ENCODE measurements around the gene CACNA1S.

CACNA1S gene

DNA sequence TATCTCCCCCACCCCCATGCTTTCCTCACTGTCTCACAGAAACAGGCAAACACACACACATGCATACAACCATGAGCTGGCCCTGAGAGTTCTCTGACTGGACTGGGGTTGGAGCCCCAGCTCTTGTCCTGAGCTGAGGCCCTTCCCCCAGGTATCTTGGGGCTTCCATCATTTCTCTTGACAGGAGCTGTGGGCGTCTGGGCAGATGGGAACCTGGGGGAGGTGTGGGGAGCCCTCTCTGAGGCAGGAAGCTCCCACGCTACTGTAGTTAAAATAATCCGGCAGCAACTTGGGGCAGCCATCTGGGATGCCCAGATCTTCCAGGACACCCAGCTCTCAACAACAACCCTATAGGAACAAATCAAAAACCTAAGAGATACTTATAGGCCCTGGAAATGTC is 86.0 kb downstream of the CACNA1S start:
- Histone ChIP-seq H3K36me3 (no peaks in the 10 kb centered on the region), H3K9ac (peak overlapping the region in 10 of 11 experiments; percentile 17 to 84 (median 70); a peak in 19 of 22 replicates), H4K20me1 (peaks cover 0 to 20% (median 0%) of the 10 kb centered on the region in 11 experiments; a peak in 8 of 22 replicates), H3K4me2 (peak overlapping the region; percentile 84 to 100 (median 96)), H3K27ac (peak overlapping the region in 9 of 11 experiments; percentile 68 to 92 (median 87); a peak in 19 of 22 replicates), H3K4me1 (peaks cover 72 to 81% (median 76%) of the 10 kb centered on the region in 10 experiments), H3K4me3 (peak overlapping the region in 8 of 10 experiments; percentile 34 to 56 (median 49); a peak in 14 of 20 replicates), H3K27me3 (no peaks in the 10 kb centered on the region), H3K9me3 (replicated peaks in 1 of 11) (no peaks in the 10 kb centered on the region)
- no peak for TF ChIP-seq Cebpa-rat (IDR thresholded peaks at IDR 0.05)

DNA sequence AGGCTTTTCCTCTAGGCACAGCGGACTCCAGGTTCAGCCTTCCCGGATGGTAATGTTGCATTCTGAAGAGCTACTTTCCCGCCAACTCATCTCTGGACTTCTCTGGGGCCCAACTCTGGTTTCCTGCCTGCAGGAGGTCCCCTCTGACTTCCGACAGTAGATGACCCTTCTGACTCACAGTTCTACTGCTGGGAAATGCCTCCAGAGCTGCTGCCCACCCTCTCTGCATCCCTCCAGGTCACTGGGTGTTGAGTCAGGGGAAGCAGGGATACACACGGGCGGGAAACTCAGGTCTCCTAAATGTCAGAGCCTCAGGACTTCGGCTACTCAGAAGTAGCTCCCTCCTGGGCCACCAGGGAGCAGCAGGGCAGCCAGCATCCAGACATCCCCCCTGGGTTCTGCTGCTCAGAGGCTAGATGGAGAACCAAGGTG is 86.6 kb downstream of the CACNA1S start:
- Histone ChIP-seq H3K27me3 (no peaks in the 10 kb centered on the region), H3K9me3 (replicated peaks in 1 of 11) (no peaks in the 10 kb centered on the region), H3K36me3 (no peaks in the 10 kb centered on the region), H3K27ac (peak overlapping the region in 9 of 11 experiments; percentile 68 to 92 (median 87); a peak in 18 of 22 replicates), H3K4me1 (peaks cover 78 to 86% (median 82%) of the 10 kb centered on the region in 10 experiments), H3K9ac (peak overlapping the region in 10 of 11 experiments; percentile 17 to 84 (median 70); a peak in 17 of 22 replicates), H3K4me3 (peak overlapping the region in 8 of 10 experiments; percentile 4 to 56 (median 49); a peak in 12 of 20 replicates), H4K20me1 (peaks cover 0 to 20% (median 0%) of the 10 kb centered on the region in 11 experiments; a peak in 8 of 22 replicates), H3K4me2 (peak overlapping the region; percentile 84 to 100 (median 96))
- TF ChIP-seq Cebpa-rat (IDR thresholded peaks at IDR 0.05), result no peak

DNA sequence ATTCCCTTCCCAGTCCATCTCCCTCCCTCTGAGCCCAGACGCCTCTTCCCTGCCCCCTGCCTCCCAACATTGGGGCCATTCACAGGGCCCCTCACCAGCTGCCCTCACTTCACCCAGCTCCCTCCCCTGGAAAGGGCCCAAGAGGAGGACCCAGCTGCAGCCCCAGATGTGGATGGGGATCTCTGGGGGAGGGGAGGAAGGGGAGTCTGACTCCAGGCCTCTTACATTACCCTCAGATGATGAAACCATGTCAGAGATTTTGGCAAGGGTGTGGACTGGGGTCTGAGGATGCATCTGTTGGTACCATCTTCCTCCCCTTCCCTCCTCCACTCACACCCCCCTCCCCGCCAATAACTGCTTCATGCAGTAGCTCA is 87.6 kb downstream of the CACNA1S start:
- peaks cover 0 to 20% (median 0%) of the 10 kb centered on the region in 11 experiments; a peak in 8 of 22 replicates for H4K20me1 ChIP-seq
- no peaks in the 10 kb centered on the region for H3K27me3 ChIP-seq
- H3K4me1 ChIP-seq, result peaks cover 86 to 94% (median 91%) of the 10 kb centered on the region in 10 experiments
- H3K9me3 ChIP-seq (replicated peaks in 1 of 11), result no peaks in the 10 kb centered on the region
- H3K4me2 ChIP-seq, result peak overlapping the region; percentile 68 to 100 (median 96)
- H3K27ac ChIP-seq, result peak overlapping the region in 8 of 11 experiments; percentile 74 to 92 (median 88); a peak in 17 of 22 replicates
- TF ChIP-seq Cebpa-rat (IDR thresholded peaks at IDR 0.05), result peak in 5 of 11 experiments; percentile 28 to 70 (median 50); a peak in 6 of 22 replicates
- no peaks in the 10 kb centered on the region for H3K36me3 ChIP-seq
- peak overlapping the region in 9 of 11 experiments; percentile 15 to 84 (median 72); a peak in 17 of 22 replicates for H3K9ac ChIP-seq
- H3K4me3 ChIP-seq, result peak overlapping the region in 7 of 10 experiments; percentile 33 to 56 (median 50); a peak in 14 of 20 replicates

DNA sequence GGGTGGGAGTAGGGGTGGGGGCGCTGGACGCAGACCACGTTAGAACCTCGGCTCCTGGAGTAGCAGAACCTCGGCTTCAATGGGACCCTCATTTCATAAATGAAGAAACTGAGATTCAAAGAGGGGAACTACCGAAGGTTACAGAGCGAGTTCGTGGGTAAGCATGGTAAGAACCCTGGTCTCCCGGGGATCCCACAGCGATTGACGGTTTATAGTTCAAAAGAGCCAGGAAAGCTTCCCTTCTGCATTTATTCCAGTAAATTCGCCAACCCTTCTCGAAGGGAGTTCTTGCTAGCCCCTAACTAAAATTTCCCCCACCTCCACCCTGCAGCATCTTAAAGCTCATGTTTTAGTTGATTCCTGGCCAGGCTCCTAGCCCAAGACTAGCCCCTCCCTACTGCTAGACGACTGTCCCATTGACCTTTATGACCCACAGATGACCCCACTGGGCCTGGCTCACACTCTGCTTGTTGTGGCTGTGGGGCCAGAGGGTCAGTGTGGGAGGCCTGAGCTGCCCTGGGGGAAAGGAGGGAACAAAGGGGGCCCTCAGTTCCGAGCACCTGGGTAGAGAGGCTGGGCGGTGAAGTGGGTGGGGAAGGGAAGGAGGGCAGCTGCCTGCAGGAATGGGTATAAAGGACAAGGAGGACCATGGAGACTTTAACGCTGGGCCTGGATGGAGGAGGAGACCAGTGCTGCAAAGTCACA is 88.2 kb downstream of the CACNA1S start:
- Histone ChIP-seq H3K27ac (peak overlapping the region in 9 of 11 experiments; percentile 11 to 92 (median 87); a peak in 17 of 22 replicates), H3K4me1 (peaks cover 86 to 94% (median 91%) of the 10 kb centered on the region in 10 experiments), H3K36me3 (no peaks in the 10 kb centered on the region), H3K4me2 (peak overlapping the region; percentile 68 to 100 (median 96)), H3K4me3 (peak overlapping the region in 7 of 10 experiments; percentile 33 to 56 (median 50); a peak in 15 of 20 replicates), H3K9me3 (replicated peaks in 1 of 11) (no peaks in the 10 kb centered on the region), H4K20me1 (peaks cover 0 to 20% (median 0%) of the 10 kb centered on the region in 11 experiments; a peak in 8 of 22 replicates), H3K27me3 (no peaks in the 10 kb centered on the region), H3K9ac (peak overlapping the region in 9 of 11 experiments; percentile 15 to 84 (median 68); a peak in 17 of 22 replicates)
- TF ChIP-seq Cebpa-rat (IDR thresholded peaks at IDR 0.05), result no peak

DNA sequence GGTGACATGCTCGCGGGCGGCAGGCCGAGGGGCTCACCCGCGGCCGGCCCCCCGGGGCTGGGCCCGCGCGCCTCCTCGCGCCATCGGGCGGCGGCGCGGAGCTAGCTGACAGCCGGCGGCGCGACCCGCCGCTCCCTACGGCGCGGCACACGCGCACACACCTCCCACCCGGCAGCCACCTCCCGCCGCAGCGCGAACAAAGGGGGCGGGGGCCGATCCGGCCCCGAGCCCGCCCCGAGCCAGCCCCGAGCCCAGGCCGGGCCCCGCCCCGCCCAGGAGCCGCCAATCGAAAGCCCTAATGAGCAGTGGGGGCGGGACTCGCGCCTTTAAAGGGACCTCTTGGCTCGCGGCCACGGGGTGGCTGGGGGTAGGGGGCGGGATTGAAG is 88.7 kb downstream of the CACNA1S start, which contains the start of gene KIF21B:
Gene KIF21B (minus strand): TSS at position 198 of the 386 bp plus-strand sequence. CDS start 331 bp downstream, outside the sequence.
- Histone ChIP-seq H3K36me3 (peaks cover 0 to under 1% (median 0%) of the 10 kb centered on the region in 11 experiments; a peak in 2 of 22 replicates), H3K27me3 (no peaks in the 10 kb centered on the region), H3K9me3 (replicated peaks in 1 of 11) (no peaks in the 10 kb centered on the region), H3K9ac (peak within 1 kb of the TSS; percentile 83 to 95 (median 91)), H3K4me2 (peak within 1 kb of the TSS; percentile 92 to 100 (median 99)), H3K27ac (peak within 1 kb of the TSS; percentile 56 to 97 (median 92); a peak in 21 of 22 replicates), H4K20me1 (peaks cover 0 to 20% (median 1%) of the 10 kb centered on the region in 11 experiments; a peak in 8 of 22 replicates), H3K4me3 (peak within 1 kb of the TSS; percentile 75 to 93 (median 85)), H3K4me1 (peaks cover 86 to 94% (median 91%) of the 10 kb centered on the region in 10 experiments)
- TF ChIP-seq Cebpa-rat (IDR thresholded peaks at IDR 0.05), result no peak

DNA sequence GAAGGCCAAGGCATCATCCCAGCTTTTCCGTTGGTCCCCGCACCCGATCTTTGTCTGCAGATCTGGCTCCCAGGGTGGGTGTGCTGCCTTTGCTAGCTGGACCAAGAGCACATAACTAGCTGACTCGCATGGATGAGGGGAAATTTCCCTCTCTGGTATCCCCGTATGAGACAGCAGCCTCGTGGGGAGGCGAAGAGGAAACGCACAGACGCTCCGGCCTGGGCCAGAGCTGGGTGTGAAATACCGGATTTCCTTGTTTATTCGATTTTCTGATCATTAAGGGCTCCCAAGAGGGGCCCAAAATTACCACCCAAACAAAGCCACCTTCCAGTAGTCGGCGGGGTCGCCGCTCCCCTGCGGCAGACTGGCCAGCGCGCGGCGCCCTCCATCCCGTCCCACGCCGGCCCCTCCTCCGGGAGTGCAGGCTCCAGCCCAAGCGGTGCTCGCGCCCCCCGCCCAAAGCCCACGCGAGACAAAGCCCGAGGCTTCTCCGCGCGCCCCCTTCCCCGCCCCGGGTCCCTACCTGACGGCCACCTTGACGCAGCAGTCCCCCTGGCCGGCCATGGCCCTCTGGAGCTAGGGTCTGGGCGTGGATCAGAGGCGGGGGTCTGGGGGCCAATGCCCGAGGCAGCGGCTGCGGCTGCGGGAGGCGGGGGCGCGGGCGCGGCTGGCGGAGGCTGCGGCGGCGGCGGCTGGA is 89.3 kb downstream of the CACNA1S start:
- H3K27ac ChIP-seq, result peak overlapping the region; percentile 56 to 97 (median 92); a peak in 21 of 22 replicates
- peak overlapping the region; percentile 92 to 100 (median 99) for H3K4me2 ChIP-seq
- peaks cover 0 to 6% (median 0%) of the 10 kb centered on the region in 11 experiments; a peak in 3 of 22 replicates for H3K36me3 ChIP-seq
- H4K20me1 ChIP-seq, result peaks cover 0 to 21% (median 6%) of the 10 kb centered on the region in 11 experiments; a peak in 12 of 22 replicates
- peak overlapping the region; percentile 75 to 93 (median 85) for H3K4me3 ChIP-seq
- no peak for TF ChIP-seq Cebpa-rat (IDR thresholded peaks at IDR 0.05)
- no peaks in the 10 kb centered on the region for H3K27me3 ChIP-seq
- peak overlapping the region; percentile 83 to 95 (median 91) for H3K9ac ChIP-seq
- H3K9me3 ChIP-seq (replicated peaks in 1 of 11), result no peaks in the 10 kb centered on the region
- peaks cover 86 to 94% (median 91%) of the 10 kb centered on the region in 10 experiments for H3K4me1 ChIP-seq

DNA sequence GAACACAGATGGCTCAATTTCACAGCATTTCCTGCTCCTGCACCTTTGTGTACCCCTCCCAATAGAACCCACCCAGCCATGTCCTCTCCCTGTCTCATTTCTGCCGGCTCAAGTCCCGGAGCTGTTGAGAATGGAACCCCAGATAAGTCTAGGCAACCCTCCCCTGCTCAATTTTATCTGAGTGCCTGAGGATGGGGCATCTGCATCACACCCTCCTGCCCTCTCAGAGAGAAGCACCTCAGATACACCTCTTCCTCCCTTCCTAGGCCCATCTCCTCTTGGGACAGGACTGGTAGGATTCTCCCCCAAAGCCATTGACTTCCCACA is 89.8 kb downstream of the CACNA1S start:
- Histone ChIP-seq H3K9ac (peak overlapping the region; percentile 83 to 95 (median 91)), H4K20me1 (peaks cover 0 to 27% (median 9%) of the 10 kb centered on the region in 11 experiments; a peak in 15 of 22 replicates), H3K27me3 (no peaks in the 10 kb centered on the region), H3K9me3 (replicated peaks in 1 of 11) (no peaks in the 10 kb centered on the region), H3K36me3 (peaks cover 0 to 6% (median 0%) of the 10 kb centered on the region in 11 experiments; a peak in 3 of 22 replicates), H3K4me2 (peak overlapping the region; percentile 92 to 100 (median 99)), H3K4me1 (peaks cover 86 to 94% (median 91%) of the 10 kb centered on the region in 10 experiments), H3K4me3 (peak overlapping the region; percentile 75 to 93 (median 85)), H3K27ac (peak overlapping the region in 10 of 11 experiments; percentile 74 to 97 (median 92); a peak in 20 of 22 replicates)
- no peak for TF ChIP-seq Cebpa-rat (IDR thresholded peaks at IDR 0.05)

All from BLaER1 treated with 17β-estradiol and CSF1 and Interleukin-3, amounts not matched to agents 10 nM and 100 nM (cell line).